H9 (cell line): Measurements from ENCODE around the gene TTC7B. TPM values are rescaled to one million over a fixed set of nuclear protein-coding genes. Genes with fewer than 3 reads are reported as not detected.

Experiments used
- DNase-seq: peaks from one replicate; pipeline ENCODE4 v3.0.0-alpha.2; 2017
- H2AFZ ChIP-seq: one replicate; pipeline ENCODE4 v1.6.1; 2013; ENCODE audit warnings: mild to moderate bottlenecking, low read length, control low read depth, moderate library complexity
- H2AK5ac ChIP-seq: 2 replicates; pipeline ENCODE4 v1.6.1; 2013; ENCODE audit warnings: low read length, control low read depth, mixed read lengths; ENCODE audit not compliant: insufficient read length
- H2BK120ac ChIP-seq: one replicate; pipeline ENCODE4 v1.6.1; 2013; ENCODE audit warnings: low read depth, mild to moderate bottlenecking, low read length, control low read depth, inconsistent platforms; ENCODE audit not compliant: poor library complexity, severe bottlenecking
- H2BK12ac ChIP-seq: 2 replicates; pipeline ENCODE4 v1.6.1; 2013; ENCODE audit warnings: low read length, control low read depth, mixed read lengths, low read depth; ENCODE audit not compliant: insufficient read length
- H2BK15ac ChIP-seq: 2 replicates; pipeline ENCODE4 v1.6.1; 2013; ENCODE audit warnings: low read depth, low read length, control low read depth
- H2BK20ac ChIP-seq: one replicate; pipeline ENCODE4 v1.6.1; 2013; ENCODE audit warnings: low read depth, mild to moderate bottlenecking, low read length, control low read depth, inconsistent platforms; ENCODE audit not compliant: poor library complexity, severe bottlenecking
- H2BK5ac ChIP-seq: 2 replicates; pipeline ENCODE4 v1.6.1; 2013; ENCODE audit warnings: low read length, control low read depth, mixed read lengths; ENCODE audit not compliant: insufficient read length
- H3K14ac ChIP-seq: 2 replicates; pipeline ENCODE4 v1.6.1; 2013; ENCODE audit warnings: low read length, control low read depth; ENCODE audit not compliant: insufficient read depth
- H3K18ac ChIP-seq: 2 replicates; pipeline ENCODE4 v1.6.1; 2013; ENCODE audit warnings: low read depth, mild to moderate bottlenecking, mixed read lengths, low read length, control low read depth; ENCODE audit not compliant: insufficient read length
- H3K23ac ChIP-seq: 2 replicates; pipeline ENCODE4 v1.6.1; 2013; ENCODE audit warnings: low read length, control low read depth, mixed read lengths, low read depth; ENCODE audit not compliant: insufficient read length
- H3K23me2 ChIP-seq: 2 replicates; pipeline ENCODE4 v1.6.1; 2013; ENCODE audit warnings: low read depth, mild to moderate bottlenecking, mixed read lengths, low read length, control low read depth; ENCODE audit not compliant: insufficient read length, poor library complexity, severe bottlenecking
- H3K27ac ChIP-seq: 2 replicates; pipeline ENCODE4 v1.5.1; 2013; ENCODE audit warnings: low read length, control low read depth, mixed read lengths, low read depth; ENCODE audit not compliant: insufficient read length
- H3K27me3 ChIP-seq: 2 replicates; pipeline ENCODE4 v1.6.1; 2013; ENCODE audit warnings: low read length, control low read depth, inconsistent platforms; ENCODE audit not compliant: insufficient read depth
- H3K4ac ChIP-seq: 2 replicates; pipeline ENCODE4 v1.6.1; 2013; ENCODE audit warnings: low read depth, mild to moderate bottlenecking, control low read depth, inconsistent platforms, low read length, moderate library complexity
- H3K4me1 ChIP-seq: 2 replicates; pipeline ENCODE4 v1.6.1; 2013; ENCODE audit warnings: low read length, control low read depth, inconsistent platforms; ENCODE audit not compliant: insufficient read depth
- H3K4me2 ChIP-seq: 2 replicates; pipeline ENCODE4 v1.6.1; 2013; ENCODE audit warnings: low read length, control low read depth, mixed read lengths; ENCODE audit not compliant: insufficient read length, insufficient read depth
- H3K56ac ChIP-seq: 2 replicates; pipeline ENCODE4 v1.6.1; 2013; ENCODE audit warnings: low read depth, mild to moderate bottlenecking, mixed read lengths, low read length, control low read depth; ENCODE audit not compliant: insufficient read length
- H3K79me1 ChIP-seq: 2 replicates; pipeline ENCODE4 v1.6.1; 2013; ENCODE audit warnings: low read depth, mild to moderate bottlenecking, moderate library complexity, low read length, control low read depth, inconsistent platforms; ENCODE audit not compliant: insufficient read depth, poor library complexity, severe bottlenecking
- H3K79me2 ChIP-seq: 2 replicates; pipeline ENCODE4 v1.6.1; 2013; ENCODE audit warnings: low read length, control low read depth, inconsistent platforms; ENCODE audit not compliant: insufficient read depth
- H3K9ac ChIP-seq: 2 replicates; pipeline ENCODE4 v1.6.1; 2013; ENCODE audit warnings: low read length, control low read depth, mixed read lengths; ENCODE audit not compliant: insufficient read length; ENCODE audit errors: extremely low read depth
- H3K9me3 ChIP-seq: one replicate; pipeline ENCODE4 v1.6.1; 2013; ENCODE audit warnings: low read depth, low read length, inconsistent platforms; ENCODE audit not compliant: control insufficient read depth
- H3T11ph ChIP-seq: one replicate; pipeline ENCODE4 v1.6.1; 2013; ENCODE audit warnings: mild to moderate bottlenecking, low read length, control low read depth, inconsistent platforms
- H4K20me1 ChIP-seq: one replicate; pipeline ENCODE4 v1.6.1; 2013; ENCODE audit not compliant: control insufficient read depth, insufficient read length, insufficient read depth
- H4K5ac ChIP-seq: 2 replicates; pipeline ENCODE4 v1.6.1; 2013; ENCODE audit warnings: low read depth, mild to moderate bottlenecking, mixed read lengths, low read length, control low read depth; ENCODE audit not compliant: insufficient read length
- H4K8ac ChIP-seq: replicated peaks from 2 replicates; pipeline ENCODE4 v1.6.1; 2013; ENCODE audit warnings: low read length, control low read depth, mixed read lengths, low read depth; ENCODE audit not compliant: insufficient read length
- H4K91ac ChIP-seq: 2 replicates; pipeline ENCODE4 v1.6.1; 2013; ENCODE audit warnings: low read depth, mild to moderate bottlenecking, moderate library complexity, mixed read lengths, low read length, control low read depth; ENCODE audit not compliant: insufficient read length
- H3K27ac Mint-ChIP-seq, 3 experiments: 2 replicates in 2 of 3; 3 replicates in 1 of 3; pipeline ENCODE4 v1.8.0; 2020 to 2021; ENCODE audit warnings: mixed read lengths in 3 of 3, mild to moderate bottlenecking in 1 of 3, moderate library complexity in 1 of 3
- H3K27me3 Mint-ChIP-seq: 2 replicates; pipeline ENCODE4 v1.8.0; 2021; ENCODE audit warnings: low read depth, mild to moderate bottlenecking, moderate library complexity, mixed read lengths
- H3K36me3 Mint-ChIP-seq, 3 experiments: 2 replicates in 2 of 3; 3 replicates in 1 of 3; pipeline ENCODE4 v1.8.0; 2020 to 2021; ENCODE audit warnings: low read depth in 3 of 3, mixed read lengths in 3 of 3; ENCODE audit not compliant: insufficient read depth in 1 of 3
- H3K4me1 Mint-ChIP-seq, 2 experiments: 2 replicates each; pipeline ENCODE4 v1.8.0; 2020; ENCODE audit warnings: mixed read lengths in 2 of 2
- H3K4me3 Mint-ChIP-seq, 2 experiments: 2 replicates in 1 of 2; 3 replicates in 1 of 2; pipeline ENCODE4 v1.8.0; 2020 to 2021; ENCODE audit warnings: mild to moderate bottlenecking in 2 of 2, mixed read lengths in 2 of 2, moderate library complexity in 1 of 2
- H3K9me3 Mint-ChIP-seq, 2 experiments: 2 replicates in 1 of 2; 3 replicates in 1 of 2; pipeline ENCODE4 v1.8.0; 2020; ENCODE audit warnings: mild to moderate bottlenecking in 2 of 2, mixed read lengths in 2 of 2, moderate library complexity in 1 of 2
- WGBS: extraction: QIAGEN DNeasy Blood & Tissue Kit; methylation state at CpG from one replicate; pipeline ENCODE4 v1.1.7; 2013; ENCODE audit warnings: missing lambda C conversion rate, low lambda C conversion rate, mixed read lengths; ENCODE audit not compliant: insufficient read length; ENCODE audit errors: extremely low coverage; 5-methylcytosine and 5-hydroxymethylcytosine counted together
- total RNA-seq: library from RNA; stranded (reverse); gene quantifications from 2 replicates; pipeline ENCODE4 v1.2.1, GENCODE V29; 2021
- TF ChIP-seq, protein P1 (sequence below): fragments of 200-600 bp; sonication (generic); conservative IDR thresholded peaks from 3 replicates; pipeline ENCODE4 v1.8.0; 2021; ENCODE audit warnings: antibody characterized with exemption, mild to moderate bottlenecking

Gene TTC7B
- total RNA-seq, 1 experiment from 2014 or later, result 33.7 TPM

GRCh38 chr14:90755661-90756304, 60.4 kb downstream of the TTC7B start:
- Mint-ChIP-seq H3K27ac (no peak overlapping the region), H3K4me1 (peaks cover 17 to 20% of the 10 kb centered on the region in 2 experiments), H3K27me3 (peaks cover 12% of the 10 kb centered on the region), H3K4me3 (no peak overlapping the region), H3K36me3 (no peaks in the 10 kb centered on the region; a peak in 2 of 7 replicates), H3K9me3 (no peaks in the 10 kb centered on the region)
- Histone ChIP-seq H2AK5ac (no peak overlapping the region), H3K27me3 (no peaks in the 10 kb centered on the region), H3K23ac (no peak overlapping the region), H2BK15ac (no peak overlapping the region), H3K79me1 (no peaks in the 10 kb centered on the region), H3K4ac (no peak overlapping the region), H3K79me2 (no peaks in the 10 kb centered on the region), H4K20me1 (no peaks in the 10 kb centered on the region), H3K9ac (no peak overlapping the region), H2BK5ac (no peak overlapping the region), H4K5ac (no peak overlapping the region), H2AFZ (no peak overlapping the region), H3T11ph (no peak overlapping the region), H3K9me3 (no peaks in the 10 kb centered on the region), H3K56ac (no peak overlapping the region), H2BK120ac (no peak overlapping the region), H3K4me1 (no peaks in the 10 kb centered on the region; the same call in 1 of the 2 replicates), H4K8ac (no peak overlapping the region), H2BK20ac (no peak overlapping the region), H4K91ac (no peak overlapping the region), H3K27ac (no peak overlapping the region), H3K23me2 (peaks cover 3% of the 10 kb centered on the region), H2BK12ac (no peak overlapping the region), H3K18ac (no peak overlapping the region), H3K14ac (no peak overlapping the region), H3K4me2 (no peak overlapping the region)
- WGBS, result no CpG with 5 or more reads among the region's 4 CpGs
- no peak for DNase-seq
- TF ChIP-seq, protein P1, sequence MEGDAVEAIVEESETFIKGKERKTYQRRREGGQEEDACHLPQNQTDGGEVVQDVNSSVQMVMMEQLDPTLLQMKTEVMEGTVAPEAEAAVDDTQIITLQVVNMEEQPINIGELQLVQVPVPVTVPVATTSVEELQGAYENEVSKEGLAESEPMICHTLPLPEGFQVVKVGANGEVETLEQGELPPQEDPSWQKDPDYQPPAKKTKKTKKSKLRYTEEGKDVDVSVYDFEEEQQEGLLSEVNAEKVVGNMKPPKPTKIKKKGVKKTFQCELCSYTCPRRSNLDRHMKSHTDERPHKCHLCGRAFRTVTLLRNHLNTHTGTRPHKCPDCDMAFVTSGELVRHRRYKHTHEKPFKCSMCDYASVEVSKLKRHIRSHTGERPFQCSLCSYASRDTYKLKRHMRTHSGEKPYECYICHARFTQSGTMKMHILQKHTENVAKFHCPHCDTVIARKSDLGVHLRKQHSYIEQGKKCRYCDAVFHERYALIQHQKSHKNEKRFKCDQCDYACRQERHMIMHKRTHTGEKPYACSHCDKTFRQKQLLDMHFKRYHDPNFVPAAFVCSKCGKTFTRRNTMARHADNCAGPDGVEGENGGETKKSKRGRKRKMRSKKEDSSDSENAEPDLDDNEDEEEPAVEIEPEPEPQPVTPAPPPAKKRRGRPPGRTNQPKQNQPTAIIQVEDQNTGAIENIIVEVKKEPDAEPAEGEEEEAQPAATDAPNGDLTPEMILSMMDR, result no peak
